ENCODE data around the gene IDUA.

Gene IDUA

GRCh38 chr4:960140-960635 is 26.7 kb upstream of the IDUA start:
- TF ChIP-seq EGR1 (IDR thresholded peaks at IDR 0.05) = no peak
- TF ChIP-seq RAD21 (IDR thresholded peaks at IDR 0.05; ENCODE audit: low read depth) = no peak
- no peak for TF ChIP-seq TEAD4 (IDR thresholded peaks at IDR 0.05)
- no peak for TF ChIP-seq CREB1 (IDR thresholded peaks at IDR 0.05; ENCODE audit: low read depth)
- TF ChIP-seq NFIC (IDR thresholded peaks at IDR 0.05) = no peak
- no peak for TF ChIP-seq CEBPB (IDR thresholded peaks at IDR 0.05)
- no peak for TF ChIP-seq ZBTB7A (IDR thresholded peaks at IDR 0.05; ENCODE audit: low read depth)
- no peak for TF ChIP-seq TAF1 (IDR thresholded peaks at IDR 0.05; ENCODE audit: low read depth)
- TF ChIP-seq, protein P1, sequence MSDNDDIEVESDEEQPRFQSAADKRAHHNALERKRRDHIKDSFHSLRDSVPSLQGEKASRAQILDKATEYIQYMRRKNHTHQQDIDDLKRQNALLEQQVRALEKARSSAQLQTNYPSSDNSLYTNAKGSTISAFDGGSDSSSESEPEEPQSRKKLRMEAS (IDR thresholded peaks at IDR 0.05) = no peak
- no peak for TF ChIP-seq YY1 (IDR thresholded peaks at IDR 0.05; ENCODE audit: low read depth)

GRCh38 chr4:960636-961350 is 26.1 kb upstream of the IDUA start:
- TF ChIP-seq NFIC (IDR thresholded peaks at IDR 0.05) (no peak), CREB1 (IDR thresholded peaks at IDR 0.05; ENCODE audit: low read depth) (no peak), YY1 (IDR thresholded peaks at IDR 0.05; ENCODE audit: low read depth) (no peak), RAD21 (IDR thresholded peaks at IDR 0.05; ENCODE audit: low read depth) (no peak), REST (IDR thresholded peaks at IDR 0.05; ENCODE audit: low read depth) (no peak), EGR1 (IDR thresholded peaks at IDR 0.05) (no peak), FOXM1 (IDR thresholded peaks at IDR 0.05; ENCODE audit: borderline replicate concordance, low read depth) (no peak), TAF1 (IDR thresholded peaks at IDR 0.05; ENCODE audit: low read depth) (no peak), TEAD4 (IDR thresholded peaks at IDR 0.05) (no peak), TCF12 (IDR thresholded peaks at IDR 0.05; ENCODE audit: low read depth) (no peak), CEBPB (IDR thresholded peaks at IDR 0.05) (no peak), ZBTB7A (IDR thresholded peaks at IDR 0.05; ENCODE audit: low read depth) (no peak)
- TF ChIP-seq, protein P1 (IDR thresholded peaks at IDR 0.05) = no peak

DNA sequence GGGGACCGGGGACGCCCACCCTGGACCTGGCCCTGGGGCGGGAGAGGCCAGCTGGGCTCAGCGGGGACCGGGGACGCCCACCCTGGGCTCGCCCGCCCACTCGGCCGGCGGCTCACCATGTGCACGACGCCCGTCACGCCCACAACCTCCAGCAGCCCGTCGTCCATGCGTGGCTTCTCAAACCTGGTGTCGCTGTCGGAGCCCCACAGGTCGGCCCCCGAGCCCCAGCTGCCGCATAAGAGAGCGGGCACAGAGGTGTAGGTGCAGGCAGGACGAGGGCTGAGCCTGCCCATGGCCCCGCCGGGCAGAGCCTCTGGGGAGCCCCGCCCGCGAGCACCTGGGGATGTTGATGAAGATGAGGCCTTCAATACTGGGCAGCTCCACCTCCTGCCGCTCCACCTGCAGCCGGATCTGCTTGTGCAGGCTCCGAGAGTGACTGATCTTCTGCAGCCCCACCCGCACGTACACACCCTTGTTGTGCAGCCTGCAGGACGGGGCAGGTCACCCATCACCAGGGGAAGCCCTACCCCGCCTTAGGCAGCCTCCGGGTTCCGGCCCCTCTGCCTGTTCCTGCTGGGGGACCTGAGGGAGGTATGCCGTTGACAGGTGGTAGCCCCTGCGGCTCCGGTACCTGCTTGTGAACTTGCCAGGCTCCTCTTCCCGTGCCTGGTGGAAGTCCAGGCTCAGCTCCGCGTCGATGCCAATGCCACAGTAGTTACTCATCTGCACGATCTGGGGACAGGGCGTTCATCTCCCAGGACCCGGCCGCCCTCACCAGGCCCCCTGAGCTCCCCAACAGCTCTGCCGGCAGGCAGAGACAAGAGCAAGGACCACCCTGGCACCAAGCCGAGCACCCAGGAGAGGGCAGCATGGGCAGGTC is 25.3 kb upstream of the IDUA start:
- TF ChIP-seq CREB1 (IDR thresholded peaks at IDR 0.05; ENCODE audit: low read depth) = no peak
- TF ChIP-seq REST (IDR thresholded peaks at IDR 0.05; ENCODE audit: low read depth) = no peak
- TF ChIP-seq TEAD4 (IDR thresholded peaks at IDR 0.05) = no peak
- TF ChIP-seq RAD21 (IDR thresholded peaks at IDR 0.05; ENCODE audit: low read depth) = no peak
- no peak for TF ChIP-seq USF1 (IDR thresholded peaks at IDR 0.05)
- TF ChIP-seq FOXM1 (IDR thresholded peaks at IDR 0.05; ENCODE audit: borderline replicate concordance, low read depth) = no peak
- TF ChIP-seq, protein P1 (IDR thresholded peaks at IDR 0.05) = no peak
- TF ChIP-seq ZBTB7A (IDR thresholded peaks at IDR 0.05; ENCODE audit: low read depth) = no peak
- no peak for TF ChIP-seq TCF12 (IDR thresholded peaks at IDR 0.05; ENCODE audit: low read depth)
- TF ChIP-seq EP300 (IDR thresholded peaks at IDR 0.05; ENCODE audit: borderline replicate concordance) = no peak
- no peak for TF ChIP-seq CEBPB (IDR thresholded peaks at IDR 0.05)

DNA sequence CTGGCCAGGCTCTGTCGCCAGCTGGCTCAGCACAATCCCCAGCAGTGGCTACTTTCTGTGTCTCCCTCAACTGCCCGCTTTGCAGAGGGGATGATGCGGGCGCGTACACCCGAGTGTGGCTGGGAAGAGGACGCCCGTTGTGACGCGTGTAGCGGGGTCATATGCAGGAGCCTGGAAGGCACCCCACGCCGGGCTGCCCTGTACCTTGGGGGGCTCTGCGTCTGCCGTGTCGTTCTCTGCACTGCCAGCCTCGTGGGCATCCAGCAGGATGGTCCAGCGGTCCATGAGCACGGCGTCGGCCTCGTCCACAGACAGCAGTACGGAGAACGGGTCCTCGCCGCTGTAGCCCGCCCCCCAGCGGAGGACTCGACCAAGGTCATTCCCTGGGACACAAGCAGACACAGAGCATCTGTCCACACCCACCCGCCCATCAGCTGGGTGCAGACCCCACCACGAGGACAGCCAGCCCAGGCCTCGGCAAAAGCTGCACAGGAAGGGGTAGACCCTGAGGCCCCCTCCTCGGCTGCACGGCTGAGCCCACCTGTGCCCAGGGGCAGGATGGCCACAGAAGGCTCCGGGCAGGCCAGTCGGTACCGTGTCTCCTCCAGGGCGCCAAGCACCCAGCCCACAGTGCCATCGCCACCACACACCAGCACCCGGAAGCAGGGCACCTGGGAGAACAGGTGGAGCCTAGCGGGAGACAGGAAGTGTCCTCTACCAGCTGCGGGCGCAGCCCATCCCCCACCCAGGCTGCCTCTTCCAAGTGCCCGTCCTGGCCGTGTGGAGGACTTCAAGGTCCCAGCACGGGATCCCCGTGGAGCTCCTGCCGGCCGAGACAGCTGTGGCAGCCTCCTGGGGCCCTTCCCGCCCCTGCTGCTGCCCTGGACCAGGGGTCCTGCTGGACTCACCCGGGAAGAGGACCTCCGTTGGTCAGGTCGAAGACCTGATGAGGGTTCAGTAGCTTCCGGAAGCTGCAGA is 24.3 kb upstream of the IDUA start:
- TF ChIP-seq, protein P1 (IDR thresholded peaks at IDR 0.05) = no peak
- no peak for TF ChIP-seq NFIC (IDR thresholded peaks at IDR 0.05)
- TF ChIP-seq FOXM1 (IDR thresholded peaks at IDR 0.05; ENCODE audit: borderline replicate concordance, low read depth) = no peak
- no peak for TF ChIP-seq TEAD4 (IDR thresholded peaks at IDR 0.05)
- no peak for TF ChIP-seq CREB1 (IDR thresholded peaks at IDR 0.05; ENCODE audit: low read depth)
- no peak for TF ChIP-seq EP300 (IDR thresholded peaks at IDR 0.05; ENCODE audit: borderline replicate concordance)
